ENCODE results near the gene MOXD1.

MOXD1 gene

DNA sequence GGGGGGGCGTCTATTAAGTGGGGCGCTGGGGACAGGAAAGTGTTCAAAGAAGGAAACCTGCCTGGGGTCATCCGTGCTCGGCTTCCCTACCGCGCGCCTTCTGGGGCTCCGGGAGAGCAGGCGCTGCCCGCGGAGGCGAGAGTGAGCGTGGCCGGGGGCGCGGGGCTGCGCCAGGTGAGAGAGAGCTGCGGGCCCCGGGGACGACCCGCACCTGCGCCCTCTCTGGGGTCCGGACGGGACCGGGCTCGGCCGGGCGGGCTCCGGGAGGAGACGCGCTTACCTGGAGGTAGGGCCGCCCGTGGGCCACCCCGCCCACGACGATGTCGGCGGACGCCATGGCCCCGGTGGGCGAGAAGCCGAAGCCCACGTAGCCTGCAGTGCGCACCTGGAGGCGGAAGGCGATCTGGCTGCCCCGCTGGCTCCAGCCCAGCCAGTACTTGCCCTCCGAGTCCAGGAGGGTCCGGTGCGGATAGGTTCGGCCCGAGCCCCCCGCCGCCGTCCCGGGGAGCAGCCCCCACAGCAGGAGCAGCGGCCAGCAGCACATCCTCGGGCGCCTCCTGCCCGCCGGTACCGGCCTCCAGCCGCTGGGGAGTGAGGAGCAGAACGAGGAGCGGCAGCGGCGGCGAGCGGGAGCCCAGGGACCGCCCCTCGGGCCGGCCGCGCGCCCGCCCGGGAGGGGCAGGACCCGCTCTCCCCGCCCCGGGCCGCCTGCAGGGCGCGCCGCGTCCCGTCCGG is at the start of gene MOXD1:
MOXD1 (minus strand) TSS at position 593 of the 735 bp plus-strand sequence; CDS start at position 544, 49 bp downstream.
- DNase-seq (ENCODE audit: low read depth in 2 of 2): no peak

GRCh38 chr6:132446855-132447241 is 45.6 kb upstream of the MOXD1 start:
- DNase-seq (ENCODE audit: low read depth in 2 of 2): no peak

DNA sequence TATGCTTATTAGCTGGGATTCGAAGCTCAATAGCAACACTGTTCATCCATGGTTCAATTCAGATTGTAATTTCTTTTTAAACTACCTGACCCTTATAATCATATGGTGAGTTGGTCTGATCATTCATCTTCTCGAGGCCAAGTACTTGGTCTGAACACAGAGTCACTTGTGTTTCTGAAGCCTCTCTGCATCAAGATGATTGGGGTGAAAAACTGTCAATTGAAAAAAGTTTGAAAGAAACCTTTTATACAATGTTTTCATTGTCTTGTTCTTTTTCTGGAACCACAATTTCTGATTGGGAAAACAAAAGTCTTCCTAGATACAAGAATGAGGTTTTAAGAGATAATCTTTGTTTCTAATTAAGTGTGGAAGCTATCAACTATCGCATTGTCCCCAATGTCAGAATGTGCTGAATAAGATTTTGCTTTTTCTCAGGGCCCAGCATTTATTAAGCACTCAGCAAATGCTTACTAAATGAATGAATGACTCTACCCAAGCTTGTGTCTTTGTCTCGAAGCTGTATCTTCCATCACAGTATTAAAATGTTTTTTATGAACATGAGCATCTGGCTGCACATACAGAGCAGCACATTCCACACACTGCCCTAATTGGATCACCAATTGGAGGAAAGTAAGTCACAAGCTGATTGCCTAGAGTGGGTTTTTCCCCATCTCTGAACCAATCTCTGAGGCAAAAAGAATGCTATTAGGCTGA is 45.0 kb upstream of the MOXD1 start:
- no peak for DNase-seq (ENCODE audit: low read depth in 2 of 2)

- no peak for DNase-seq (ENCODE audit: low read depth in 2 of 2)
Measured at GRCh38 chr6:132445201-132445951, 44.1 kb upstream of the MOXD1 start.

DNA sequence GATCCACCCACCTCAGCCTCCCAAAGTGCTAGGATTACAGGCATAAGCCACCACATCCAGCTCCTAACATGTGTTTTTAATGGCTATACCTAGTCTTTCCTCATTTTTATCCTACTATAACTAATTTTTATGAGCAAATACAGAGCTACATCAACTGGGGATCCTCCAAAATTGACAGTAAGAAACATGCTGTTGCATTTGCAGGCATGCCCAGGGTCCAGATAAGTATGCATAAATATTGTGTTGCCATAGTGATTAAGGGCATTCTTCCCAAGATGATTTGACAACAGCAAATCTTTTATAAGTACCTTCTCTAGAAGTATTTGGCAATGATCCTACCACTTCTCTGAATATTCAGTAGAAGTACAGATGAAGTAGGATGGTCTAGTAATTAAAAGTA is 41.9 kb upstream of the MOXD1 start:
- DNase-seq (ENCODE audit: low read depth in 2 of 2): no peak

- DNase-seq (ENCODE audit: low read depth in 2 of 2): no peak
Measured at GRCh38 chr6:132430110-132430509, 28.8 kb upstream of the MOXD1 start.

DNA sequence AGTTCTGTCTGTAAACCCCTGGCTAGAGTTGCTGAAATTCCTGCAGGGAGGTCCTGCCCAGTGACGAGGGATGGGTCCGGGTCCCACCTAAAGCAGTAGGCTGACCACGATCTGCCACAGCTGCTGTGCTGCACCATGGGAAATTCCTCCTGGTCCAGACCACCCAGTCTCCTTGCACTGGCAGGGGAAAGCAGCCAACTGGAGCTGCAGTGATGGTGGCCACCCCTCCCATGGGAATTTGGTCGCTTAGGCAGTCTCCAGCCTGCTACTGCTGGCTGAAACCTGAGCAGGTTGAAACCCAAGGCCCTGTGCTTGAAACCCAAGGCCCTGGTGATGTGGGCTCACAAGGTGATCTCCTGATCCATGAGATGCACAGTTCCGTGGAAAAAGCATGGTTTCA is 23.9 kb upstream of the MOXD1 start:
- no peak for DNase-seq (ENCODE audit: low read depth in 2 of 2)

DNA sequence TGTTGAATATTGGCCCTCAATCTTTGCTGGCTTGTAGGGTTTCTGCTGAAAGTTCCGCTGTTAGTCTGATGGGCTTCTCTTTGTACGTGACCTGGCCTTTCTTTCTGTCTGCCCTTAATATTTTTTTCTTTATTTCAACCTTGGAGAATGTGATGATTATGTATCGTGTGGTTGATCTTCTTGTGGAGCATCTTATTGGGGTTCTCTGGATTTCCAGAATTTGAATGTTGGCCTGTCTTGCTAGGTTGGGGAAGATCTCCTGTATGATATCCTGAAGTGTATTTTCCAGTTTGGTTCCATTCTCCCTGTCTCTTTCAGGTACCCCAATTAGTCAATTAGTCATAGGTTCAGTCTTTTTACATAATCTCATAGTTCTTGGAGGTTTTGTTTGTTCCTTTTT is 22.6 kb upstream of the MOXD1 start:
- DNase-seq (ENCODE audit: low read depth in 2 of 2): no peak

GRCh38 chr6:132418235-132418965 is 17.1 kb upstream of the MOXD1 start:
- DNase-seq (ENCODE audit: low read depth in 2 of 2): no peak

- DNase-seq (ENCODE audit: low read depth in 2 of 2): no peak
Measured at GRCh38 chr6:132414761-132415160, 13.5 kb upstream of the MOXD1 start.

- no peak for DNase-seq (ENCODE audit: low read depth in 2 of 2)
Measured at GRCh38 chr6:132414322-132414721, 13.0 kb upstream of the MOXD1 start.

DNA sequence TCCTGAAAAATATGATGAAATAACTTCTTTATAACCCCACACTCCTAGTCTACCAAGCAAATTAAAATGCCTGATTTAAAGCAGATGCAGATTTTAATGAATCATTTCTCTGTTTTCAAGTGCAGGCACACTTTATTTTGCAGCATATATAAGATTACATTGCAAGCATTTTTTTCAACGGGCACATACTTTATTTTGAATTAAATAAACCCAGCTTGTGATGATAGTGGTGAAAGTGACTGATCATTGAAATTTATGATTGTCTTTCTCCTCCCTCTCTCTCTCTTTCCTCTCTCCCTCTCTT is 12.2 kb upstream of the MOXD1 start:
- no peak for DNase-seq (ENCODE audit: low read depth in 2 of 2)

GRCh38 chr6:132412656-132413498 is 11.6 kb upstream of the MOXD1 start:
- DNase-seq (ENCODE audit: low read depth in 2 of 2): no peak

DNA sequence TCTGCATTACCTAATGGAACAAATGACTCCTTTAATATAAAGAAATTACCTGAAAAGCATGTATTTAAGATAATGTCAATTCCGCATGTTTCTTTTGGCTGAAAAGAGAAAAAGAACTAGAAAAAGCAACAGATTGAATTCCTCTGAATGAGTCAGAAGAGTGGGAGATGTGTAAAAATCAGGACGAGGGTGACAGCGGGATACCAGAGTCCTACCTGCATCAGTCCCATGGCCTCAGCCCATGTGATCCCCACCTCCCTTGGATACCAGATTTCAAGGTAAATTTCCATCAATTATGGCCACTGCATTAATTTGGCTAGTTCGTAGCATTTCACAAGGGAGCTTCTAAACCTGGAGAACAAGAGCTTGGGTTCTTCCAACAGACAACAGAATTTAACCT is 10.0 kb upstream of the MOXD1 start:
- DNase-seq (ENCODE audit: low read depth in 2 of 2): no peak

DNA sequence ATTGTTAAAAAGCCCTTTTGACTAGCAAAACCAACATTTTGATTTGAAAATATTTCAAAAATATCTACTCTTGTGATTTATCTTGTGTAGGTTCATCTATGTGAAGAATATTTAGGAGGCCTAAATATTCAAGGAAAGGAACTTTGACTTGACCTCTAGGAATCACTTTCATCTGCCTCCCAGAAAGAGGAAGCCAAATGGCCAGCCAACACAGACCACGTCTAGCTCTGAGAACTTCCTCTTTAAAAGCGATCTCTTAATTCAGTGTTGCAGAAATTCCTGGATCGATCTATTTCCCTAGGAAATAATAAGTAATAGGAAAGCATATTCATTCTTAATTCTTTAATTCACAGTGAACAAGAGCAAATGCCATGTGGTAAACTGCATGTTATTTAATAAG is 9.6 kb upstream of the MOXD1 start:
- no peak for DNase-seq (ENCODE audit: low read depth in 2 of 2)

GRCh38 chr6:132405143-132405915 is 4.1 kb upstream of the MOXD1 start:
- no peak for DNase-seq (ENCODE audit: low read depth in 2 of 2)

GRCh38 chr6:132404736-132405135 is 3.5 kb upstream of the MOXD1 start:
- no peak for DNase-seq (ENCODE audit: low read depth in 2 of 2)

DNA sequence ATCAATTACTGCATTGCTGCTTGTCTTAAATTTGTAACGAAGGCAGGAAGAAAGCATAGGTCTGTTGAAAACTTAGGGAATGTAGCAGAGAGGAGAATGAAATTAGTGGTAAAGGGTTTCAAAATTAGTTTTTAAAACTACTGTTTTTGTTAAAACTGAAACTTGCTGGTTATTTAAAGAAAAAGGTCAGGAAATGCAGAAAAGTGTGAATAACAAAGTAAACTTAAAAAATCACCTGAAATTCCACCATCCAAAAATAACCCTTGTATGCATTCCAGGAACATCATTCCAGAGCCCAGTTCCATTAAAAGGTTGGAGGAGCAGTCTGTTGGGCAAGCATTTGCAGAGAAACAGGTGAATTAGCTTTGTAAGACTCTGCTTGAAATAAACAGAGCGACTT is 3.1 kb upstream of the MOXD1 start:
- no peak for DNase-seq (ENCODE audit: low read depth in 2 of 2)

DNA sequence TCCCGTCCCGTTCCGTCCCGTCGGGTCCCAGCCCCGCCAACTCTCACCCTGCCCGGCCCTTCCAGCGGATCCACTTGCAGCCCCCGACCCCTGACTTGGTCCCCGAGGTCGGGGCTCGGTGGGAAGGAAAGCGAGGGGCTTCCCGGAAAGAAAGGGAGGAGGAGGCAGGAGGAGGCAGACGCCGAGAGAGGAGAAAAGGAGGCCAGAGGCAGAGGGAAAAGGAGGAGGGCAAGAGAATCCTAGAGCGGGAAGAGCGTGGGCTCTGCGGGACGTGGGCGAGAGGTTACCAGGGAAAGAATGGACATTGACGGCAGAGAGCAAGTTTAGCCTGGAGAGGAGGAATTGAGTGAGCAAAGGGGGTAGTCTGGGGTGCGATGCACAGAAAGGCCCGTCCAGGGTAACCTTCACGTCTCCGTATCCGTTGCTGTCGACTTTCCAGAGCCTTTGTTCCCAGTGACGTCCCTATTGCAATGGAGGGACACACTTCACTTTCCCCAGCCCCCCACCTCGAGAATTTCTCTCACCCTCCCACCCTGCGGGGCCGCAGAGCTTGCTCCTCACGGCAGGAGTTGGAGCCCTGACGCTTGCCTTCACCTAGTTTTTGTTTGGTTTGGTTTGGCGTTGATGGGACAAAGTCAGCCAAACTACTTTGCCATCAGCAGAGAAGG is 477 bp upstream of the MOXD1 start:
- no peak for DNase-seq (ENCODE audit: low read depth in 2 of 2)

GRCh38 chr6:132400555-132400882 is 756 bp downstream of the MOXD1 start:
- DNase-seq (ENCODE audit: low read depth in 2 of 2): no peak

Data from stimulated activated CD8-positive, alpha-beta memory T cell treated with anti-CD3 and anti-CD28 coated beads, Interleukin-2, amount 100 ng/mL, for 48 hours (primary cell).